ENCODE data around the gene ENTR1.

Gene ENTR1, protein sequence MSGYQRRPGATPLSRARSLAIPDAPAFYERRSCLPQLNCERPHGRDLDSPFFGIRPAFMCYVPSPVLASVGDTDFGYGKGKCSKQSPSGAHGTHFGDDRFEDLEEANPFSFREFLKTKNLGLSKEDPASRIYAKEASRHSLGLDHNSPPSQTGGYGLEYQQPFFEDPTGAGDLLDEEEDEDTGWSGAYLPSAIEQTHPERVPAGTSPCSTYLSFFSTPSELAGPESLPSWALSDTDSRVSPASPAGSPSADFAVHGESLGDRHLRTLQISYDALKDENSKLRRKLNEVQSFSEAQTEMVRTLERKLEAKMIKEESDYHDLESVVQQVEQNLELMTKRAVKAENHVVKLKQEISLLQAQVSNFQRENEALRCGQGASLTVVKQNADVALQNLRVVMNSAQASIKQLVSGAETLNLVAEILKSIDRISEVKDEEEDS

DNA sequence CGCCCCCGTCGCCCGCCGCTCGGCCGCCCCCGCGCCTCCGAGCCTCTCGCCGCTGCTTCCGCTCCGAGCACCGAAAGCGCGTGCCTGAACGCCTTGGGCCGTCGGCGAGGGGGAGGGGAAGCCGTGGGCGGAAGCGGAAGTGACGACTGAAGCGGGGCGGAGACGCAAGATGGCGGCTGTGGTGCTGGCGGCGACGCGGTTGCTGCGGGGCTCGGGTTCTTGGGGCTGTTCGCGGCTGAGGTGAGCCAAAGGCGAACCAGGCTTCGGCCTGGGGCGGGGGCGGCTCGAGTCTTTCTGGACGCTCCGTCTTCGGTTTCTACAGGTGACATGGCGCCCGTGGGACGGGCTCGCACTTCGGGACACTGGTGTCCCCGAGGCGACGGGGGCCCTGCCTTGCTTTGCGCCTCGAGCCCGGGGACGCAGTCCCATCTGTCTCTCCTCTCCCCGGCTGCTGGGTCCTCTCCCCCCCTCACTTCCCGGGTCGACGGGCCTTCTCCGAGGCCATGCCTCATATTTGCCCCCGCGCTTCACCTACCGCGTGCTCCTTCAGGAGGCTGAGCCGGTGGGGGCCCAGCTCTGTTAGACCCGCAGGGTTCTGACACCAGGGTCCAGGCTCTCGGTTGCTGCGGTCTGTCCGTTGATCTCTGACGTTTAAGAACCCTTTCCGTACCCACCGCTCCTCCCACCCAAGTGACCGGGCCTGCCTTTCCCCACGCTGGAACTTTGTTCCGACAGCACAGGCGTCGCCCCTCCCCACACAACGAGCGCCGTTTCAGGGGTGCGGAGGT lies at the start of gene ENTR1, which contains the start of gene PMPCA:
Gene ENTR1, minus strand, starts transcription at position 115 of the 788 bp plus-strand sequence. CDS start 217 bp downstream, outside the sequence.
Gene PMPCA, plus strand, starts transcription at position 159 of the 788 bp plus-strand sequence. Its CDS starts 11 bp downstream, at position 170.
- peak within 1 kb of the TSS; percentile 74 for H3K27ac ChIP-seq (ENCODE audit: low read length)
- H3K4me3 ChIP-seq (ENCODE audit: low read depth in 1 of 2, low read length in 2 of 2): peak within 1 kb of the TSS; percentile 88 to 99
- peaks cover 8 to 29% of the 10 kb centered on the region in 2 donors for H3K4me1 ChIP-seq (ENCODE audit: control insufficient read depth in 1 of 2, insufficient read depth in 2 of 2, low read length in 2 of 2)
- no peaks in the 10 kb centered on the region for H3K27me3 ChIP-seq (ENCODE audit: low read depth, low read length)
- no peaks in the 10 kb centered on the region for H3K9me3 ChIP-seq (ENCODE audit: control insufficient read depth in 1 of 2, low read length in 2 of 2)
- peaks cover 19 to 46% of the 10 kb centered on the region in 2 donors for H3K36me3 ChIP-seq (ENCODE audit: control insufficient read depth in 1 of 2, insufficient read depth in 2 of 2, low read length in 2 of 2)

DNA sequence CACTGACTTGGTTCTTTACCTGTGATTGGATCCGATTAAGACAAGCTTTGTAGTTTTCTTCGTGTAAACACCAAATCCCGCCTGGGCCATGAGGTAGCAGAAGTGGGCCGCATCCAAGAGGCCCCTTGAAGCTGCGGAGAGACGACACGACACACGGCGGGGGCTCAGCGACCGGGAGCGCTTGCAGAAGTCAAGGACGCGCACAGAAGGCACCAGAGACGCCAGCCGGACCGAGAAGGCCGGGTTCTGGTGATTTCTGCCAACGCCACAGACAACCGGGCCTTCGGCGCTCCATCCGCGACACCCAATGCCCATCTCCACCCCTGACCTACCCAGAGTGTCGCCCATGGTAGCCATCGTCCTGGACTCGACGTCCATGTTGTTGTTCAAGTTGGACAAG lies 49.0 kb upstream of the ENTR1 start:
- Histone ChIP-seq H3K27me3 (ENCODE audit: low read depth, low read length) (no peaks in the 10 kb centered on the region), H3K4me3 (ENCODE audit: low read depth in 1 of 2, low read length in 2 of 2) (no peak overlapping the region), H3K27ac (ENCODE audit: low read length) (no peak overlapping the region), H3K36me3 (ENCODE audit: control insufficient read depth in 1 of 2, insufficient read depth in 2 of 2, low read length in 2 of 2) (peaks cover 76 to 91% of the 10 kb centered on the region in 2 donors), H3K4me1 (ENCODE audit: control insufficient read depth in 1 of 2, insufficient read depth in 2 of 2, low read length in 2 of 2) (no peaks in the 10 kb centered on the region), H3K9me3 (ENCODE audit: control insufficient read depth in 1 of 2, low read length in 2 of 2) (no peaks in the 10 kb centered on the region)

GRCh38 chr9:136457326-136457725 lies 46.9 kb upstream of the ENTR1 start:
- Histone ChIP-seq H3K27me3 (ENCODE audit: low read depth, low read length) (no peaks in the 10 kb centered on the region), H3K4me1 (ENCODE audit: control insufficient read depth in 1 of 2, insufficient read depth in 2 of 2, low read length in 2 of 2) (no peaks in the 10 kb centered on the region), H3K27ac (ENCODE audit: low read length) (no peak overlapping the region), H3K4me3 (ENCODE audit: low read depth in 1 of 2, low read length in 2 of 2) (no peak overlapping the region), H3K9me3 (ENCODE audit: control insufficient read depth in 1 of 2, low read length in 2 of 2) (no peaks in the 10 kb centered on the region), H3K36me3 (ENCODE audit: control insufficient read depth in 1 of 2, insufficient read depth in 2 of 2, low read length in 2 of 2) (peaks cover 68 to 84% of the 10 kb centered on the region in 2 donors)

DNA sequence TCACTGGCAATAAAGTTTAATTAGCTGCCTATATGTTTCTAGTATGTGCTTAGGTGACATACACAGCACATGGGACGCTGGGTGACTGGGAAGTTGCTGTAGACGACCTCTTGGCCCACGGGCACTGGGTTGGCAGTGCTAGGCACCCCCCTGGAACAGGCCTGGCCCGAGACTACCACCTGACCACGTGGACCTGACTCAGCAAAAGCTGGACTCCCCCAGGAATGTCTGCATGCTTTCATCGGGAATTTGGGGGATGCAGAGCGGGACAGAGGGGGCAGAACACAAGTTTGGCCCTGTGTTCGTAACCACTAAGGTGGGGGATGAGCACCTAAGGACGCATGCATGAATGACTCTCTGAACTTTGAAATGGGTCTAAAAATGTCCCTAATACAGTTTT lies 45.8 kb upstream of the ENTR1 start:
- peaks cover 70 to 86% of the 10 kb centered on the region in 2 donors for H3K36me3 ChIP-seq (ENCODE audit: control insufficient read depth in 1 of 2, insufficient read depth in 2 of 2, low read length in 2 of 2)

DNA sequence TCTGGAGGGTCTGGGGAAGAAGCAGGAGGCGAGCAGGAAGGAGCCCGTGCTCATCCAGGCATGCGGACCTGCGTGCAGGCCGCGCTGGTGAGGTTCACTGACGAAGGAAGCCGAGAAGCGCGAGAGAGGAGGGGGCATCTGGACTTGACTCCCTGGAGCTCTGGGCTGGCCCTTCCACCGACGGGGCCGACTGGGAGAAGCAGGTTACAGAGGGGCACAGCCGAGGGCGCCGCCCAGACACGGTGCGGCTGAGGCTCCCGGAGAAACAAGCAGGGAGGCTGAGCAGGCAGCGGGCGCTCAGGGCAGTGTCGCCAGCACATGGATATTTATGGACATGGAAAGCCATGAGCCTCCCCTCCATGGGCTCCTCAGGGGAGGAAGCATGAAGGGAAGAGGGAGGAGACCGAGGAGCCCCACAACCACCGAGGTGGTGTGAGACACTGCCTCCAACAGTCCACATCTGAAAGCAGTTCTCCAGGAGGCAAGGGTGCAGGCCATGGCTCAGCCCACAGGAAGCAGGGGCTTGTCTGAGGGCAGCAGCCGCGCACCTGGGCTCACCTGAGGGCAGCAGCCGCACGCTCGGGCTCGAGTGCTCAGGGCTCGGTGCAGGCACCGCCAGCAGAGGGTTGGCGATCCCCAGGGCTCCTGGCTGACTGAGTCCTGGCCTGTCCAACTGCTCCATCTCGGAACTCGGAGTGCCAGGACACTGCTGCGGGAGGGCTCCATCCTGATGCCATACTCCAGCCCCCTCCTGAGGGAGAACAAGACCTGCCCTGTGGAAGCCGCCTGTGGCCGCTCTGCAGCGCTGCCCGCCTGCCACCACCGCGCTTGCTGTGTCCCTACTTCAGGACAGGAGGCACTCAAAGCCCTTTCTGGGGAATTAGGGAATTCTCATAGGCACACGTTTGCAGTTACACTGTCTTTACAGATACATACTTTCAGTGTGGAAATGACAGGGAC lies 44.9 kb upstream of the ENTR1 start:
- H3K27ac ChIP-seq (ENCODE audit: low read length): no peak overlapping the region
- peaks cover 73 to 87% of the 10 kb centered on the region in 2 donors for H3K36me3 ChIP-seq (ENCODE audit: control insufficient read depth in 1 of 2, insufficient read depth in 2 of 2, low read length in 2 of 2)
- H3K27me3 ChIP-seq (ENCODE audit: low read depth, low read length): no peaks in the 10 kb centered on the region
- no peaks in the 10 kb centered on the region for H3K9me3 ChIP-seq (ENCODE audit: control insufficient read depth in 1 of 2, low read length in 2 of 2)
- no peaks in the 10 kb centered on the region for H3K4me1 ChIP-seq (ENCODE audit: control insufficient read depth in 1 of 2, insufficient read depth in 2 of 2, low read length in 2 of 2)
- no peak overlapping the region for H3K4me3 ChIP-seq (ENCODE audit: low read depth in 1 of 2, low read length in 2 of 2)

More for the DNA sequence above, 45.8 kb upstream of the ENTR1 start:
- no peaks in the 10 kb centered on the region for H3K27me3 ChIP-seq (ENCODE audit: low read depth, low read length)
- no peak overlapping the region for H3K4me3 ChIP-seq (ENCODE audit: low read depth in 1 of 2, low read length in 2 of 2)
- H3K9me3 ChIP-seq (ENCODE audit: control insufficient read depth in 1 of 2, low read length in 2 of 2): no peaks in the 10 kb centered on the region
- H3K27ac ChIP-seq (ENCODE audit: low read length): no peak overlapping the region
- no peaks in the 10 kb centered on the region for H3K4me1 ChIP-seq (ENCODE audit: control insufficient read depth in 1 of 2, insufficient read depth in 2 of 2, low read length in 2 of 2)

DNA sequence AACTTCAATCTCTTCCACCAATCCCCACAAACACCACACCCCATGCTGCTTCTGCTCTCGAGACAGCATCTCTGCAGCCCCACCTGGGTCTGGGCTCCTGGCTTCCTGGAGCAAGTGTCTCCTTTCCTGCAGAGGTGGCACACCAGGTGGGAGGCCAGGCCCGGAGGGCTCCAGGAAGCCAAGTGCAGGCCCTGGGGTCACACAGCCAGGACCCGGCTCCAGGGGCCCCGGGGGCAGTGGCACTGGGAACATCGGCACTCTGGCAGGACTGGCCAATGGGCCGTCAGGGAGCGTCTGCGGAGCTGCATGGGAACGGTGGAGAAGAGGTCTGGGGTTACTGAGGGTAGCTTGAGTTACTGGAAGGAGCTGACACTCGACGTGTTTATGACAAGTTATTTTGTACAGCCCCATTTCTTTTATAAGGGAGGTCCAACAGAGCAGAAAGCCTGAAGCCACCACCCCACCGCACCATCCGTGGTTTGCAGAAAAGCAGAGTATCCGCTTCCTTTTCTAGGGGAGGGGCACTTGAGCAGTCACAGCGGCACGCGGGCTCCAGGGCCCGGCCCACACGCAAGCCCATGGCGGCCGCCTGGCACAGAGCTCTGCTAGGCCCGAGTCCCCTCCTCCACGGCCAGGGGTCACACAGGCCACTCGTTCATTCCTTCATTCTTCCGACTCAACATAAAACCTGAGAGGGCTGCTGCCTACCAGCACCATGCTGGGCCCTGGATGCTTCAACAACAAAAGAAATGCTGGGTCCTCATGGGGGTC lies 43.8 kb upstream of the ENTR1 start:
- H3K9me3 ChIP-seq (ENCODE audit: control insufficient read depth in 1 of 2, low read length in 2 of 2): no peaks in the 10 kb centered on the region
- H3K4me1 ChIP-seq (ENCODE audit: control insufficient read depth in 1 of 2, insufficient read depth in 2 of 2, low read length in 2 of 2): no peaks in the 10 kb centered on the region
- no peak overlapping the region for H3K27ac ChIP-seq (ENCODE audit: low read length)
- H3K27me3 ChIP-seq (ENCODE audit: low read depth, low read length): no peaks in the 10 kb centered on the region
- no peak overlapping the region for H3K4me3 ChIP-seq (ENCODE audit: low read depth in 1 of 2, low read length in 2 of 2)
- H3K36me3 ChIP-seq (ENCODE audit: control insufficient read depth in 1 of 2, insufficient read depth in 2 of 2, low read length in 2 of 2): peaks cover 71 to 90% of the 10 kb centered on the region in 2 donors

DNA sequence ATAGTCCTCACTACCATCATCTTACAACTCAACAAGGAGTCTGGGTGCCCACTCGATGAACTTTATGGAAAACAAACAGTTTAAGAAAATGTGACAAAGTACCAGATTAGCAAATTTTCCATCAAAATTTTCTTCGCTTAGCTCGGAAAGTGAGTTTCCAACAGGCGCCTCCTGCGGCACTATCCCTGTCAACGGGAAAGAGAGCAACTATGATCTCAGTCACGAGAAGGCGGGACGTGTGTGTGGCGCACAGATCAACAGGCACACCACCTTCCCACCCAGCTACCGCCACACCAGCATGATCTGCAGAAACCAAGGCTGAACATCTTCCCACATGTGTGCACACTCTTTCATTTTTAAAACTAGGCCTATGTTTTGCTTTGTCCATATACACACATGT lies 42.9 kb upstream of the ENTR1 start:
- H3K4me1 ChIP-seq (ENCODE audit: control insufficient read depth in 1 of 2, insufficient read depth in 2 of 2, low read length in 2 of 2): no peaks in the 10 kb centered on the region
- H3K36me3 ChIP-seq (ENCODE audit: control insufficient read depth in 1 of 2, insufficient read depth in 2 of 2, low read length in 2 of 2): peaks cover 74 to 90% of the 10 kb centered on the region in 2 donors
- no peak overlapping the region for H3K27ac ChIP-seq (ENCODE audit: low read length)
- no peaks in the 10 kb centered on the region for H3K27me3 ChIP-seq (ENCODE audit: low read depth, low read length)
- H3K9me3 ChIP-seq (ENCODE audit: control insufficient read depth in 1 of 2, low read length in 2 of 2): no peaks in the 10 kb centered on the region
- no peak overlapping the region for H3K4me3 ChIP-seq (ENCODE audit: low read depth in 1 of 2, low read length in 2 of 2)

DNA sequence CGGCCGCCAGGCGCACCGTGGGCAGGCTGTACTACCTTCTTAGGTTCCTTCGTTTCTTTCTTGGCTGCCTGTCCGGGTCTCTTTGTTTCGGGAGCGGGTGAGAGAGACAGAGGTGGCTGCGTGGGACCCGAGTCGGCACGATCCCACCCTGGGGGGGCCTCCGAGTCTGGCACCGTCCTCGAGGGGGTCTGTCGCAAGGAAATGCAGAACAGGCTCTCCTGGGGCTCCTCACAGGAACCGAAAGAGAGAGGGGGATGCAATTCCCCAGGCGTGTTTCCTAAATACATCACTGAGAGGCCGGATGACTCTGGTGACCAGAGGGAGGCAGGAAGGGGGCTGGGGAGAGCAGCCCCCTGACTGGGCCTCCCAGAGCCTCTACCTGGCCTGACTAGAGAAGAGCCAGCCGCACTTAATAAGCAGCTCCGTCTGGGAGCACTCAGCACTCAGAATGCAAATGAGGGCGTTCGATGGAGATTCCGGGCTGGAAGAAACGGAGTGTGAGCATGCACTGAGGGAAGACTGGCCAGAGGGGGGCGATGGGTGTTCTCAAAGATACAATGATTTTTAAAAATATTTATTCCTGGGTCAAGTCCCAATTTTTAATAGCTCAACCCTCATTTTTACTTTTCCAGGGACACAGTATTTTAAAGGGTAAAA lies 40.9 kb upstream of the ENTR1 start:
- Histone ChIP-seq H3K4me1 (ENCODE audit: control insufficient read depth in 1 of 2, insufficient read depth in 2 of 2, low read length in 2 of 2) (no peaks in the 10 kb centered on the region), H3K36me3 (ENCODE audit: control insufficient read depth in 1 of 2, insufficient read depth in 2 of 2, low read length in 2 of 2) (peaks cover 78 to 90% of the 10 kb centered on the region in 2 donors)

DNA sequence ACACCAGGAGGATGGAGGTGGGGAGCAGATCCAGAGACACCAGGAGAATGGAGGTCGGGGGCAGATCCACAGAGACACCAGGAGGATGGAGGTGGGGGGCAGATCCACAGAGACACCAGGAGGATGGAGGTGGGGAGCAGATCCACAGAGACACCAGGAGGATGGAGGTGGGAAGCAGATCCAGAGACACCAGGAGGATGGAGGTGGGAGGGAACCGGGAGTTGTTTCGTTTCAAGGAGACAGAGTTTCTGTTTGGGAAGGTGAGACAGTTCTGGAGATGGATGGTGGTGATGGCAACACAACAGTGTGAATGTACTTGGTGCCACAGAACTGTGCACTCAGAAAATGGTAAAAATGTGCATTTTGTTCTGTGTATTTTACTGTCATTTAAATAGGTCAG lies 38.2 kb upstream of the ENTR1 start:
- H3K27ac ChIP-seq (ENCODE audit: low read length): no peak overlapping the region
- no peaks in the 10 kb centered on the region for H3K4me1 ChIP-seq (ENCODE audit: control insufficient read depth in 1 of 2, insufficient read depth in 2 of 2, low read length in 2 of 2)
- no peaks in the 10 kb centered on the region for H3K9me3 ChIP-seq (ENCODE audit: control insufficient read depth in 1 of 2, low read length in 2 of 2)
- peaks cover 74 to 88% of the 10 kb centered on the region in 2 donors for H3K36me3 ChIP-seq (ENCODE audit: control insufficient read depth in 1 of 2, insufficient read depth in 2 of 2, low read length in 2 of 2)
- H3K27me3 ChIP-seq (ENCODE audit: low read depth, low read length): no peaks in the 10 kb centered on the region
- H3K4me3 ChIP-seq (ENCODE audit: low read depth in 1 of 2, low read length in 2 of 2): no peak overlapping the region

More for the DNA sequence above, 40.9 kb upstream of the ENTR1 start:
- no peaks in the 10 kb centered on the region for H3K9me3 ChIP-seq (ENCODE audit: control insufficient read depth in 1 of 2, low read length in 2 of 2)
- H3K27me3 ChIP-seq (ENCODE audit: low read depth, low read length): no peaks in the 10 kb centered on the region
- H3K4me3 ChIP-seq (ENCODE audit: low read depth in 1 of 2, low read length in 2 of 2): no peak overlapping the region
- H3K27ac ChIP-seq (ENCODE audit: low read length): no peak overlapping the region
